ENCODE measurements around the gene HASPIN. TPM values are rescaled to one million over a fixed set of nuclear protein-coding genes. Genes with fewer than 3 reads are reported as not detected.

Gene HASPIN
- total and polyA plus RNA-seq, 2 of the 8 experiments (the other 6 are each of a cell fraction or from before 2014, with no cell fraction given): 7.8 to 29.5 TPM

- H3K23me2 ChIP-seq (ENCODE audit: low read depth, low read length): no peaks in the 10 kb centered on the region
- no peak overlapping the region for H3K18ac ChIP-seq (ENCODE audit: extremely low read depth, low read length)
- no peak overlapping the region for H3K9ac ChIP-seq (replicated peaks in 1 of 4; ENCODE audit: extremely low read depth in 1 of 4, low read depth in 3 of 4, low read length in 3 of 4)
- H3K9me3 ChIP-seq (ENCODE audit: insufficient read depth in 2 of 2, low read depth in 1 of 2, low read length in 1 of 2): peaks cover 0 to 3% of the 10 kb centered on the region in 2 experiments; a peak in 1 of 4 replicates
- H4K20me1 ChIP-seq (replicated peaks in 1 of 2; ENCODE audit: control insufficient read depth in 1 of 2, insufficient read depth in 2 of 2, low read length in 2 of 2): no peaks in the 10 kb centered on the region
- no peak overlapping the region for H3K56ac ChIP-seq (replicated peaks; ENCODE audit: insufficient read length, low read depth, low read length)
- H4K5ac ChIP-seq (ENCODE audit: insufficient read length, low read depth, low read length): no peak overlapping the region
- H3K4ac ChIP-seq (replicated peaks; ENCODE audit: insufficient read length, low read depth, low read length): no peak overlapping the region
- no peak overlapping the region for H3K27ac ChIP-seq (ENCODE audit: low read depth, low read length)
- ChIA-PET CTCF (ENCODE audit: partially characterized antibody) (interaction anchor here (0.5 to 3.5 kb wide), 4 partner anchors 10 to 42 kb away, joined by 4 to 12 read pairs (median 4); no protein-coding TSS in a partner anchor), POLR2A (ENCODE audit: partially characterized antibody) (interaction anchor here (0.7 kb wide), 1 partner anchor 16 kb away, joined by 3 read pairs; no protein-coding TSS in a partner anchor)
- no peak overlapping the region for H2BK20ac ChIP-seq (ENCODE audit: low read length)
- no peaks in the 10 kb centered on the region for H3K79me1 ChIP-seq (ENCODE audit: low read depth, low read length)
- H3K14ac ChIP-seq (ENCODE audit: insufficient read length): no peak overlapping the region
- no peak overlapping the region for H3K4me2 ChIP-seq (ENCODE audit: insufficient read depth in 1 of 2, low read depth in 2 of 2, low read length in 2 of 2)
- 86% methylated on average over 14 of the region's 14 CpGs; no CpG with 5 or more reads in 1 of the 2 experiments for WGBS, 2 experiments (ENCODE audit: extremely low coverage in 1 of 2, insufficient coverage in 1 of 2, insufficient read length in 1 of 2, insufficient replicate concordance in 2 of 2, low coverage in 1 of 2, low lambda C conversion rate in 2 of 2, missing lambda C conversion rate in 1 of 2)
- no peak overlapping the region for H2BK12ac ChIP-seq (ENCODE audit: low read depth, low read length)
- DNase-seq (ENCODE audit: low read depth in 1 of 2, low spot score in 2 of 2) (no peak), FAIRE-seq (no peak)
- H3K4me1 ChIP-seq (replicated peaks in 1 of 4; ENCODE audit: control insufficient read depth in 3 of 4, insufficient read depth in 4 of 4, low read length in 3 of 4): no peaks in the 10 kb centered on the region
- no peak overlapping the region for H3K4me3 ChIP-seq (ENCODE audit: extremely low read depth in 1 of 4, insufficient read depth in 2 of 4, low read depth in 3 of 4, low read length in 4 of 4)
- no peak overlapping the region for H4K91ac ChIP-seq (replicated peaks; ENCODE audit: insufficient read length, low read length)
- no peak overlapping the region for H3K23ac ChIP-seq (ENCODE audit: insufficient read length)
- no peak overlapping the region for H2AK5ac ChIP-seq (ENCODE audit: low read depth, low read length)
- 0 out of 2 replicates have a peak overlapping the region, but pooled peaks have one; percentile 20 for H4K8ac ChIP-seq (ENCODE audit: extremely low read depth, insufficient read depth, low read length)
- H3K36me3 ChIP-seq (ENCODE audit: control insufficient read depth in 2 of 4, insufficient read depth in 4 of 4, low read length in 3 of 4): no peaks in the 10 kb centered on the region
- H3K79me2 ChIP-seq (ENCODE audit: control insufficient read depth in 1 of 2, insufficient read depth in 2 of 2, low read length in 2 of 2): no peaks in the 10 kb centered on the region
- H2BK120ac ChIP-seq (replicated peaks; ENCODE audit: low read depth, low read length): no peak overlapping the region
- H2AFZ ChIP-seq (ENCODE audit: low read length): no peak overlapping the region
- no peak overlapping the region for H2BK5ac ChIP-seq (ENCODE audit: low read depth, low read length)
- no peak overlapping the region for H2BK15ac ChIP-seq (ENCODE audit: low read length)
- no peaks in the 10 kb centered on the region for H3K27me3 ChIP-seq (replicated peaks in 1 of 4; ENCODE audit: control insufficient read depth in 3 of 4, extremely low read depth in 1 of 4, insufficient read depth in 3 of 4, low read length in 3 of 4)
- TF ChIP-seq SAP30 (IDR thresholded peaks at IDR 0.05; ENCODE audit: insufficient read depth, insufficient replicate concordance, low read length) (no peak), EGR1 (IDR thresholded peaks at IDR 0.05; ENCODE audit: borderline replicate concordance, low read depth, low read length) (no peak), RXRA (IDR thresholded peaks at IDR 0.05; ENCODE audit: insufficient read depth, low read depth, low read length) (no peak), SP4 (IDR thresholded peaks at IDR 0.05; ENCODE audit: low read length) (no peak), RFX5 (IDR thresholded peaks at IDR 0.05; ENCODE audit: borderline replicate concordance, low read depth, low read length) (no peak), JUN (IDR thresholded peaks at IDR 0.05; ENCODE audit: low read depth, low read length) (no peak), SIN3A (conservative IDR thresholded peaks at IDR 0.05 in 1 of 2, IDR thresholded peaks at IDR 0.05 in 1 of 2; ENCODE audit: low read depth in 1 of 2, low read length in 2 of 2) (no peak), GTF2F1 (IDR thresholded peaks at IDR 0.05; ENCODE audit: borderline replicate concordance, low read depth, low read length) (no peak), GABPA (IDR thresholded peaks at IDR 0.05; ENCODE audit: borderline replicate concordance, insufficient read depth, low read length) (no peak), CHD1 (IDR thresholded peaks at IDR 0.05; ENCODE audit: low read depth, low read length) (no peak), POLR2AphosphoS5 (IDR thresholded peaks at IDR 0.05; ENCODE audit: low read depth, low read length) (no peak), ASH2L (IDR thresholded peaks at IDR 0.05; ENCODE audit: low read length) (no peak), TEAD4 (IDR thresholded peaks at IDR 0.05; ENCODE audit: low read depth, low read length) (no peak)
Measured at GRCh38 chr17:3762922-3763776, 39.4 kb downstream of the HASPIN start.

Data from H1 (cell line).